ENCODE data around the gene GALNT16. TPM values are rescaled to one million over a fixed set of nuclear protein-coding genes. Genes with fewer than 3 reads are reported as not detected.
A peak's percentile ranks its signal among the peaks of the same experiment; 100 is the strongest.

Gene GALNT16
- total RNA-seq, 2 experiments from 2014 or later: not detected

- Histone ChIP-seq H3K27me3 (ENCODE audit: control insufficient read depth in 1 of 2, insufficient read depth in 2 of 2, low read length in 2 of 2) (no peaks in the 10 kb centered on the region), H3K4me1 (ENCODE audit: insufficient read depth, low read length) (peaks cover 38% of the 10 kb centered on the region), H3K36me3 (ENCODE audit: insufficient read depth, low read length) (peaks cover 71% of the 10 kb centered on the region), H3K9me3 (ENCODE audit: control insufficient read depth in 1 of 2, insufficient read depth in 1 of 2, low read length in 2 of 2) (no peaks in the 10 kb centered on the region), H3K27ac (ENCODE audit: low read depth in 1 of 2, low read length in 2 of 2) (no peak overlapping the region), H3K4me3 (ENCODE audit: low read length) (no peak overlapping the region)
- DNase-seq (no peak), ATAC-seq (ENCODE audit: poor library complexity) (no peak)
- H3K27ac Mint-ChIP-seq: no peak overlapping the region
- H3K9me3 Mint-ChIP-seq: no peaks in the 10 kb centered on the region
- POLR2A ChIA-PET: no interaction called here
- H3K4me1 Mint-ChIP-seq (ENCODE audit: low read depth): peaks cover 85% of the 10 kb centered on the region
- H3K27me3 Mint-ChIP-seq: no peaks in the 10 kb centered on the region
- TF ChIP-seq, protein P1, sequence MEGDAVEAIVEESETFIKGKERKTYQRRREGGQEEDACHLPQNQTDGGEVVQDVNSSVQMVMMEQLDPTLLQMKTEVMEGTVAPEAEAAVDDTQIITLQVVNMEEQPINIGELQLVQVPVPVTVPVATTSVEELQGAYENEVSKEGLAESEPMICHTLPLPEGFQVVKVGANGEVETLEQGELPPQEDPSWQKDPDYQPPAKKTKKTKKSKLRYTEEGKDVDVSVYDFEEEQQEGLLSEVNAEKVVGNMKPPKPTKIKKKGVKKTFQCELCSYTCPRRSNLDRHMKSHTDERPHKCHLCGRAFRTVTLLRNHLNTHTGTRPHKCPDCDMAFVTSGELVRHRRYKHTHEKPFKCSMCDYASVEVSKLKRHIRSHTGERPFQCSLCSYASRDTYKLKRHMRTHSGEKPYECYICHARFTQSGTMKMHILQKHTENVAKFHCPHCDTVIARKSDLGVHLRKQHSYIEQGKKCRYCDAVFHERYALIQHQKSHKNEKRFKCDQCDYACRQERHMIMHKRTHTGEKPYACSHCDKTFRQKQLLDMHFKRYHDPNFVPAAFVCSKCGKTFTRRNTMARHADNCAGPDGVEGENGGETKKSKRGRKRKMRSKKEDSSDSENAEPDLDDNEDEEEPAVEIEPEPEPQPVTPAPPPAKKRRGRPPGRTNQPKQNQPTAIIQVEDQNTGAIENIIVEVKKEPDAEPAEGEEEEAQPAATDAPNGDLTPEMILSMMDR (IDR thresholded peaks at IDR 0.05): no peak
- intact Hi-C loops (cut with DNase I, micrococcal nuclease): loop anchor here in 1 of 2 experiments (10.0 kb wide), 4 partner anchors 212 to 1568 kb away; partner anchors contain the start of genes MED6 and SRSF5
- CTCF ChIA-PET: no interaction called here
- no peak overlapping the region for H3K4me3 Mint-ChIP-seq
- H3K36me3 Mint-ChIP-seq (ENCODE audit: low read depth): peaks cover 99% of the 10 kb centered on the region
These were observed 132.5 kb downstream of the GALNT16 start for GRCh38 chr14:69392481-69392880.

DNA sequence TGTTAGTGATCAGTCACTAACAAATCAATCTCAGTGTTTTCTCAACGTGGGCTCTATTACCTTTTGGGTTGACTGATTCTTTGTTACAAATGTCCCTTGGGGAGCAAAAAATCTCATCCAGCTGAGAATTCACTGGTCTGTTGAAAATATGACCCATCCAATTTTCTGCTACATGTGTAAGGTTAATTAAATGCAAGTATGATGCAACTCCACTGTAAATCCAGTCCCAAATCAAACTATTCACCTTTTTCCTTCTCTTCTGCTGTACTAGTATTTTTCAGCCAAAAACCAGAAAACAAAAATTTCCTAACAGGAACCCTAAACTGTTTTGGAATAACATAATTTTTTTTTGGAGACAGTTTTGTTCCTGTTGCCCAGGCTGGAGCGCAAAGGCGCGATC is 136.0 kb downstream of the GALNT16 start:
- POLR2A ChIA-PET: no interaction called here
- peaks cover 92% of the 10 kb centered on the region for H3K4me1 Mint-ChIP-seq (ENCODE audit: low read depth)
- H3K27me3 ChIP-seq (ENCODE audit: control insufficient read depth in 1 of 2, insufficient read depth in 2 of 2, low read length in 2 of 2): no peaks in the 10 kb centered on the region
- peaks cover 61% of the 10 kb centered on the region for H3K4me1 ChIP-seq (ENCODE audit: insufficient read depth, low read length)
- H3K9me3 Mint-ChIP-seq: no peaks in the 10 kb centered on the region
- DNase-seq (no peak), ATAC-seq (ENCODE audit: poor library complexity) (no peak)
- peaks cover 77% of the 10 kb centered on the region for H3K36me3 Mint-ChIP-seq (ENCODE audit: low read depth)
- H3K27me3 Mint-ChIP-seq: no peaks in the 10 kb centered on the region
- H3K9me3 ChIP-seq (ENCODE audit: control insufficient read depth in 1 of 2, insufficient read depth in 1 of 2, low read length in 2 of 2): no peaks in the 10 kb centered on the region
- intact Hi-C loops (cut with DNase I, micrococcal nuclease): loop anchor here in 1 of 2 experiments (5.0 to 10.0 kb wide), 6 partner anchors 209 to 1926 kb away; partner anchors contain the start of genes MED6, SIPA1L1, SRSF5 and VTI1B
- CTCF ChIA-PET: interaction anchor here (1.1 kb wide), 1 partner anchor 19 kb away, joined by 3 read pairs; no protein-coding TSS in a partner anchor
- peak overlapping the region; percentile 56 for H3K4me3 Mint-ChIP-seq
- H3K36me3 ChIP-seq (ENCODE audit: insufficient read depth, low read length): peaks cover 48% of the 10 kb centered on the region
- H3K4me3 ChIP-seq (ENCODE audit: low read length): no peak overlapping the region
- peak overlapping the region; percentile 99 for H3K27ac Mint-ChIP-seq
- H3K27ac ChIP-seq (ENCODE audit: low read depth in 1 of 2, low read length in 2 of 2): no peak overlapping the region
- TF ChIP-seq, protein P1 (IDR thresholded peaks at IDR 0.05): no peak

DNA sequence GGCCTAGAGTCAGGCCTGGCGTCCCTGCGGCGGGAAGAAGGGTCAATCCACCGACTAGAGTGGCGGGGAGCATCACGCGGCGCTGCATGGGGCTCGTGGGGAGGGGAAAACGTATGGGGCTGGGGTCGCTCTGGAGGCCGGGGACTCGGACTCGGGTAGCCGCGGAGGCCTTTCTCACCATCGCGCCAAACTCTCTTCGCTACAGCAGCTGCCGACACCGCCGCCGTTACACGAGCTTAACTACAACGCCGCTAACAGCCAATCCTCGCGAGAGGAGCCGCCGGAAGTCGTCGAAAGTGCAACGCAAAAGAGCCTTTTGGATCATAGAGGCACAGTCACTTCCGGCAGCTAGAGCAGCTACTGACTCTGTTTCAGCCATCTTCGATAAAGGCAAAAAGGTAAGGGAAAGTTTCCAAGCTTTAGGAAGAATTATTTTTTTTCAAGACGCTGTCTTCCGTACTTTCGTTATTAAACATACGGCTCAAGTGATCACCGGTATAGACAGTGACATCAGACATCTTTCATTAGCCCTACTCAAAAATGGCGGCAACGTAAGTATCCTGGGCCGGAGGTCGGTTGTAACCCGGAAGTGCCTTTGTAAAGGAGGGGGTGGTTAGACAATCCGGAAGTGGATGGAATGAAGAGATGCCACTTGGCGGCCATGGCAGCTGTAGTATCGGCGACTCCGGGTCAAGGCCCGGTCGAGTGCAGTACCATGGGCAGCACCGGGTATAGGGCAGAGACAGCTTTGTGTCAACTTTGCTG is 138.3 kb downstream of the GALNT16 start, which contains the start of the genes ERH and SLC39A9:
TSS of gene ERH (minus strand) at position 247 of the 765 bp plus-strand sequence. CDS start at position 181, 66 bp downstream.
TSS of gene SLC39A9 (plus strand) at position 640 of the 765 bp plus-strand sequence. CDS start 678 bp downstream, outside the sequence.
- peak within 1 kb of the TSS; percentile 94 for H3K4me3 ChIP-seq (ENCODE audit: low read length)
- peaks cover 53% of the 10 kb centered on the region for H3K4me1 ChIP-seq (ENCODE audit: insufficient read depth, low read length)
- Mint-ChIP-seq H3K9me3 (no peaks in the 10 kb centered on the region), H3K4me1 (ENCODE audit: low read depth) (peaks cover 85% of the 10 kb centered on the region), H3K27ac (peak within 1 kb of the TSS; percentile 99), H3K36me3 (ENCODE audit: low read depth) (peaks cover 54% of the 10 kb centered on the region), H3K4me3 (peak within 1 kb of the TSS; percentile 96), H3K27me3 (no peaks in the 10 kb centered on the region)
- H3K9me3 ChIP-seq (ENCODE audit: control insufficient read depth in 1 of 2, insufficient read depth in 1 of 2, low read length in 2 of 2): no peaks in the 10 kb centered on the region
- ATAC-seq (ENCODE audit: poor library complexity): peak; percentile 84
- ChIA-PET CTCF (interaction anchor here (1.3 to 1.9 kb wide), 3 partner anchors 62 to 269 kb away, joined by 3 to 4 read pairs (median 3); no protein-coding TSS in a partner anchor), POLR2A (interaction anchor here (0.7 to 2.8 kb wide), 19 partner anchors 10 to 1581 kb away, joined by 3 to 33 read pairs (median 5); partner anchors contain the start of genes COX16, DCAF5, EXD2 and MAP3K9)
- TF ChIP-seq, protein P1 (IDR thresholded peaks at IDR 0.05): no peak
- intact Hi-C loops (cut with DNase I, micrococcal nuclease): loop anchor here (2.0 to 10.0 kb wide), 9 partner anchors 207 to 1924 kb away; partner anchors contain the start of genes DCAF5 (in 2 of the 2), SRSF5 (in 2 of the 2), COX16 (in 1 of the 2) and MED6 (in 1 of the 2)
- DNase-seq: peak; percentile 90 to 98 (median 93)
- peaks cover 28% of the 10 kb centered on the region for H3K36me3 ChIP-seq (ENCODE audit: insufficient read depth, low read length)
- H3K27ac ChIP-seq (ENCODE audit: low read depth in 1 of 2, low read length in 2 of 2): peak within 1 kb of the TSS; percentile 82 to 92
- H3K27me3 ChIP-seq (ENCODE audit: control insufficient read depth in 1 of 2, insufficient read depth in 2 of 2, low read length in 2 of 2): no peaks in the 10 kb centered on the region

All from CD4-positive, alpha-beta T cell (primary cell).